NCI-H2196 treated with DMSO at 0.1 percent for 48 hours (cell line): ENCODE measurements around the gene PHC3.
"Not testable (repeated sequence)": the region's sequence is repeated elsewhere in the genome, so short reads cannot be mapped to it uniquely, and the experiment has no call there.

Experiments
- DNase-seq: peaks from one replicate; lab custom pipeline; 2025; ENCODE audit not compliant: unreplicated experiment; lab: John Stamatoyannopoulos, UW

The PHC3 gene

DNA sequence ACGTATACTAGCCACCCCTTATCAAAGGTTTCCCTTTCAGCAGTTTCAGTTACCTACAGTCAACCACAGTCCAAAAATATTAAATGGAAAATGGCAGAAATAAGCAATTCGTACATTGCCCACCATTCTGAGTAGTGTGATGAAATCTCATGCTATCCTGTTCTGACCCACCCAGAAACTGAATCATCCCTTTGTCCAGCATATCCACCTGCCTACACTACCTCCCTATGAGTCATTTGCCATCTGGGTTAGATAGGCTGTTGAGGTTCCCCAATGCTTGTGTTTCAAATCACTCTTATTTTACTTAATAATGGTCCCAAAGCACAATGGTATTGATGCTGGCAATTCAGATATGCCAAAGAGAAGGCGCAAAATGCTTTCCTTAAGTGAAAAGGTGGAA is 15.3 kb upstream of the PHC3 start:
- no peak for DNase-seq

- not testable (repeated sequence) for DNase-seq
Observed at GRCh38 chr3:170195759-170196158, 14.2 kb upstream of the PHC3 start.

DNA sequence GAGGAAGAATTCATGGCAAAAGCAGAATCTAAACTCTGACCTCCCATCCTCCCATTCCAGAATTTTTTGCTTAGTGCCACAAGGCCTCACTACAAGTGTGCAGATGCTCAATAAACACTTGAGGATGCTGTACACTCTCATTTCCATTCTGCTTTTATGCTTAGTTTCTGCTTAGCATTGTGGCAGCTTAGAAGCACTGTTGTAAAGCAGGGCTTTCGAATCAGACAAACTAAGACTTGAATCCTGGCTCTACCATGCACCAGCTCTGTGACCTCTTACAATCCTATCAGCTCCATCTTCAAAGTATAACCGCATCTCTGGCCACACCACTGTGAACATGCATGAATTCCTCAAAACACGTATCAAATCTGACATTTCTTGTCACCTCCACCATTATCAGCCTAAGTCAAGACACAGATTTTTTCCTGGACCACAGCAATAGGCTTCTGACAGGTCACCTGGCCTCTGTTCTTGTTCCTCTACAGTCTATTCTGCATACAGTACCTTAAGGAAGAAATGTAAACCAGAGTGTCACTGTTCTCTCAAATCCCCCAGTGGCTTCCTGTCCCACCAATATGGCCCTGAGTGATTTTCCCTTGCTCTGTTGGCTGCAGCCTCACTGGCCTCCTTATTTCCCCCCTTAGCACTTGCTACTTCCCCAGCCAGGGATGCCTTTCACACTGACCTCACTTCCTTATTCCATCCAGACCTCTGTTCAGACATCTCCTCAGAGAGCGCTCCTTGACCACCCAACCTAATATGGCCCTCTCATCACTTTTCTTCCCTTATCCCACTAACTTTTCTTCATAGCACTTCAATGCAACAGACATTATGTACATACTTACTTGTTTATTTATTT is 8.1 kb upstream of the PHC3 start:
- DNase-seq: no peak

GRCh38 chr3:170180079-170180907 is 1.2 kb downstream of the PHC3 start:
- no peak for DNase-seq

GRCh38 chr3:170179432-170179831 is 2.1 kb downstream of the PHC3 start:
- DNase-seq: no peak

GRCh38 chr3:170178651-170179050 is 2.9 kb downstream of the PHC3 start:
- no peak for DNase-seq

DNA sequence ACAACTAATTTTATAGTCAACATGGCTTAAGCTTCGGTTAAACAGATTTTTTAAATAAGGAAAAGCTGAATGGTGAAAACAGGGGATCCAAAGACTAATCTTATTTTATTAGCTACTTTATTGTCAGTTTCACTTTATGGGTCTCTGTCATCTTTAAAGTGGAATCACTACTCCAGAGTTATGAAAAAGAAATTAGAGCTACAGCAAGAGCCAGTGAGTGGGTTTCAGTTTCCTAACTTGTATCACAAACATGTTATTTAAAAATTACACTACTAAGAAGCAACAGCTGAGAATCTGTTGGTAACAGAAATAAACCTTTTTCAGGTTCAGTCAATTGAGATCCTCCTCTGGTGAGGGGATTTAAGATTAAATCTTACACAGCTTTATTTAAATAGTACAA is 10.0 kb downstream of the PHC3 start:
- no peak for DNase-seq

DNA sequence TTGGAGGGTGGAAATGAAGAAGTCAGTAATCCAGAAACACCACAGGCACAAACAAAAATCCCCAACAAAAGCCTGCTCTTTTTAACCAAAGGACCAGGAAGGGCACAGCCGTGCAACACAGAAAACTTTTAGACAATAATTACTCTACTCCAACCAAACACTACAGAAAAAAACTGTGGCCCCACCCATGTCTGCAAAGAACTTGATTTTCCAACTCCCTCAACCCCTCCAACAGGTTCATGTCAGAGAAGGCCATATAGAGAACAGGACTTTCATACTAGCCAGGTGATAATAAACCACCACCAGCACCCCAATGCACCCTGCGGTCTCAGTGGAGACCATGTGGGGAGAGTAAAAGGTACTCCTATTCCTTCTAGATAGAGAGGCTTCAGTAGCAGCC is 16.8 kb downstream of the PHC3 start:
- DNase-seq: no peak

- DNase-seq: no peak
Observed at GRCh38 chr3:170163956-170164645, 17.4 kb downstream of the PHC3 start.

GRCh38 chr3:170162630-170163029 is 18.9 kb downstream of the PHC3 start:
- DNase-seq: no peak

DNA sequence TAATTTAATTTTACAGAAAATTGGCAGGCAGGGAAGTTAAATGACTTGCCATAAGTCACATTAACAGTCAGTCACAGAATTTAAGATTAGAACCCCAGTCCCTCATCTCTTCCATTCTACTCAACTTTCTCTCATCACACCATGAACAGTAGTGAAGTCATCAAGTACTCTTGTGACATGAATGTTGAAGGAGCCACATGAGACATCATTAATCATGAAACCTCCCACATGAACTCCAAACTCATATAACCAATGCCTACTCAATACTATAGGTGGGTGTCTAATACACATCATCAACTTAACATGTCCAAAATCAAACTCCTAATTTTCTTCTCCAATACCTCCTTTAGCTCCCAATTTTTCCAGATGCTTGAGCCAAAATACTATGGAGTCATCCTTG is 19.5 kb downstream of the PHC3 start:
- no peak for DNase-seq

- no peak for DNase-seq
Observed at GRCh38 chr3:170159933-170160332, 21.6 kb downstream of the PHC3 start.

- DNase-seq: no peak
Observed at GRCh38 chr3:170159459-170159858, 22.1 kb downstream of the PHC3 start.

GRCh38 chr3:170155604-170156003 is 25.9 kb downstream of the PHC3 start:
- DNase-seq: no peak

- DNase-seq: no peak
Observed at GRCh38 chr3:170154569-170155143, 26.9 kb downstream of the PHC3 start.

DNA sequence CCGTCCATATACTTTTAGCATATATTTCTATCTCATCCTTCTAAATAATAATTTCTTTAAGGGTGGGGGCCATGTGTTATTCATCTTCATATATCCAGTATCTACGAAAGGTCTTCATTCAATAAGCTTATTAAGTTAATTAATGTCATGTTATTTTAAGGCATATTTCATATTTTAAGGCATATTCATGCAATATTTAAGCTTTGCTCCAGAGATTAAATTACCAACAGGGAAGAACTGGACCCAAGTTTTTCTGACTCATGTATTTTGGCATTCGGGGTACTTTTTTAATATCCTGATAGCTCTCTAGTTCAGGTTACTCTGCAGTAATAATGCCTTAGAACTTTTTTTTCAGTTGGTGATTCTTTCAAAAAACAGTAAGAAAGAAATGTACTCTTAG is 27.4 kb downstream of the PHC3 start:
- no peak for DNase-seq

- DNase-seq: no peak
Observed at GRCh38 chr3:170151536-170151935, 30.0 kb downstream of the PHC3 start.

- DNase-seq: no peak
Observed at GRCh38 chr3:170149016-170149415, 32.5 kb downstream of the PHC3 start.

- no peak for DNase-seq
Observed at GRCh38 chr3:170145278-170145677, 36.3 kb downstream of the PHC3 start.

GRCh38 chr3:170144437-170144843 is 37.1 kb downstream of the PHC3 start:
- no peak for DNase-seq

DNA sequence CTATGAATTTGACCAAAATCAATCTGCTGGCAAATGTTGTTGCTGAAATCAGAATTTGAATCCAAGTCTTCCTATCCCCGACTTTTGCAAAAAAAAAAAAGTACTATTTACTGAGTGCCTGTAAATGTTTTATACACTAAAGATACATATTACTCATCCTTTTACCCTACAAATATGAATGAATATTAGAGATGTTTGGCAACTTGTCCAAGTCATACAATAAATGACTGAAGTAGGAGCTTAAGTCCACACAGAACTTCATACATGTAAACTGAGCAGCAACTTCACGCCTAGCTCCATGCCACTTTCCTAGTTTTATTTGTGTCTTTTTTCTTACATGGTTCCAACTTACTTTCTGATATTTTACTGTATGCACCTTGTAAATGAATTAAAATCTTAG is 39.2 kb downstream of the PHC3 start:
- no peak for DNase-seq
